Lower leg skin (tissue), 4 donors: ENCODE data around the gene GSTM1. TPM values are rescaled to one million over a fixed set of nuclear protein-coding genes. Genes with fewer than 3 reads are reported as not detected.
"Not testable (repeated sequence)": the region's sequence is repeated elsewhere in the genome, so short reads cannot be mapped to it uniquely, and the experiment has no call there.

Experiments used
- DNase-seq, 2 donors: peaks; one replicate each; pipeline ENCODE4 v3.0.0-alpha.2; 2019; ENCODE audit warnings: low spot score in 2 of 2
- H3K4me3 ChIP-seq: fragments of 200-600 bp; sonication (generic); 2 replicates; pipeline ENCODE4 v1.5.1; 2017; ENCODE audit warnings: mild to moderate bottlenecking, low read depth; ENCODE audit not compliant: poor library complexity, severe bottlenecking
- POLR2A ChIP-seq, 2 donors: fragments of 450-650 bp; IDR thresholded peaks; one replicate each; pipeline ENCODE4 v1.6.1; 2016 to 2017; ENCODE audit warnings: antibody characterized with exemption in 2 of 2, mild to moderate bottlenecking in 1 of 2, moderate library complexity in 1 of 2
- WGBS, 2 donors: methylation state at CpG; one replicate each; pipeline ENCODE4 v1.1.5; 2018; 5-methylcytosine and 5-hydroxymethylcytosine counted together
- intact Hi-C: fragments of 100-400 bp; cut with DNase I; formaldehyde crosslinking; loops from one replicate; pipeline ENCODE4 v1.15.0; 2023; ENCODE audit warnings: low total_unique reads
- total RNA-seq, 4 donors: library from RNA; depleted of rRNA; stranded (reverse); fragments of >200 nt; gene quantifications; one replicate each; pipeline ENCODE4 v1.1.0, GENCODE V29; 2016
- TF ChIP-seq, protein P1 (sequence below), 3 donors: fragments of 450-650 bp; IDR thresholded peaks; one replicate each; pipeline ENCODE4 v1.5.1; 2016; ENCODE audit warnings: antibody characterized with exemption in 3 of 3, mild to moderate bottlenecking in 3 of 3, moderate library complexity in 2 of 3

Gene GSTM1
- total RNA-seq, 4 donors from 2014 or later, result 26.1 to 60.4 TPM; not detected in 2

DNA sequence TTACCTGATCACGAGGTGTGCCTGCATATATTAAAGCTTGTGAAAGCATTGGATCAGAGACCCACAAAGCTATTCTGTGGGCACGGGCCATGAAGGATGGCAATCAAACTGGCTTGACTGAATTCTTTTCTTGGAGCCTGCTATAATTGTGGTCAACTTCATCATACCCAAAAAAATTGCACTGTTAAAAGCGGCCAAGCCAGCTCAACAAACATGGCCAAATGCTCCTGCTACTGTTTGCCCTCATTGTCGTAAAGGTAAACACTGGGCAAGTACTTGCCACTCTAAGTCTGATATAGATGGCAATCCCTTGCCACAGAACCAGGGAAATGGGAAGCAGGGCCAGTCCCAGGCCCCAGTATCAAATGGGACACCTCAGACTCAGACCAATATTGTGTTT, 17.8 kb downstream of the GSTM1 start:
- TF ChIP-seq POLR2A (IDR thresholded peaks at IDR 0.05), result no peak
- TF ChIP-seq, protein P1, sequence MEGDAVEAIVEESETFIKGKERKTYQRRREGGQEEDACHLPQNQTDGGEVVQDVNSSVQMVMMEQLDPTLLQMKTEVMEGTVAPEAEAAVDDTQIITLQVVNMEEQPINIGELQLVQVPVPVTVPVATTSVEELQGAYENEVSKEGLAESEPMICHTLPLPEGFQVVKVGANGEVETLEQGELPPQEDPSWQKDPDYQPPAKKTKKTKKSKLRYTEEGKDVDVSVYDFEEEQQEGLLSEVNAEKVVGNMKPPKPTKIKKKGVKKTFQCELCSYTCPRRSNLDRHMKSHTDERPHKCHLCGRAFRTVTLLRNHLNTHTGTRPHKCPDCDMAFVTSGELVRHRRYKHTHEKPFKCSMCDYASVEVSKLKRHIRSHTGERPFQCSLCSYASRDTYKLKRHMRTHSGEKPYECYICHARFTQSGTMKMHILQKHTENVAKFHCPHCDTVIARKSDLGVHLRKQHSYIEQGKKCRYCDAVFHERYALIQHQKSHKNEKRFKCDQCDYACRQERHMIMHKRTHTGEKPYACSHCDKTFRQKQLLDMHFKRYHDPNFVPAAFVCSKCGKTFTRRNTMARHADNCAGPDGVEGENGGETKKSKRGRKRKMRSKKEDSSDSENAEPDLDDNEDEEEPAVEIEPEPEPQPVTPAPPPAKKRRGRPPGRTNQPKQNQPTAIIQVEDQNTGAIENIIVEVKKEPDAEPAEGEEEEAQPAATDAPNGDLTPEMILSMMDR (IDR thresholded peaks at IDR 0.05), result no peak
- 86% methylated on average over 4 of the region's 4 CpGs for WGBS, 2 donors
- intact Hi-C loops, result no loop called here
- H3K4me3 ChIP-seq, result no peak overlapping the region
- no peak for DNase-seq

DNA sequence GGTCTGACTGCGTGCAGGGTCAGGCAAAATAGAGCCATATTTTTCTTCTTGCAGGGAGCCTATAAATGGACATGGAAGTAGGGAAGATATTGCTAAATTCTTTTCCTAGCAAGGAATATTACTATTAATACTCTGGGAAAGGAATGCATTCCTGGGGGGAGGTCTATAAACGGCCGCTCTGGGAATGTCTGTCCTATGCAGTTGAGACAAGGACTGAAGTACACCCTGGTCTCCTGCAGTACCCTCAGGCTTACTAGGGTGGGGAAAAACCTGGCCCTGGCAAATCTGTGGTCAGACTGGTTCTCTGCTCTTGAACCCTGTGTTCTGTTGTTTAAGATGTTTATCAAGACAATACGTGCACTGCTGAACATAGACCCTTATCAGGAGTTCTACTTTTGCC, 21.3 kb downstream of the GSTM1 start:
- DNase-seq, H3K4me3 ChIP-seq, intact Hi-C loops: not testable (repeated sequence)
- WGBS, 2 donors, result 71 to 77% methylated on average over 4 of the region's 4 CpGs

DNA sequence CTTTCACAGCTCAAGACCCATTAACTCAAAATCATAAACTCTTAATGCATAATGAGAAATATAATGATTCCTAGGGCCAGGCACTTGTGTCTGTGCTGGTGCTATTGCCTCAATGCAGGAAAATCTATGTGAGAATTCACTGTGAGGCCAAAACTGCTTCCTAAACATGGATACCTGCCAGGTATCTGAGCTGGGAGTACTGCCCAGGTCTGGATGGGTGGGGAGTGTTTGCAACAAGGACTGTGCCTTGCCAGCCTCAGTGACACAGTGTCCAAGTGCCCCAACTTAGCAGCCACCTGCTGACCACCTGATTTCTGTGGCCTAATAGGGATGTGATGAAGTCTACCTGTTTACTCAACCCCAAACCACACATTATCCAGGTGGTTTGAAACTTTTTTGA, 22.2 kb downstream of the GSTM1 start:
- H3K4me3 ChIP-seq, DNase-seq, intact Hi-C loops: not testable (repeated sequence)

DNA sequence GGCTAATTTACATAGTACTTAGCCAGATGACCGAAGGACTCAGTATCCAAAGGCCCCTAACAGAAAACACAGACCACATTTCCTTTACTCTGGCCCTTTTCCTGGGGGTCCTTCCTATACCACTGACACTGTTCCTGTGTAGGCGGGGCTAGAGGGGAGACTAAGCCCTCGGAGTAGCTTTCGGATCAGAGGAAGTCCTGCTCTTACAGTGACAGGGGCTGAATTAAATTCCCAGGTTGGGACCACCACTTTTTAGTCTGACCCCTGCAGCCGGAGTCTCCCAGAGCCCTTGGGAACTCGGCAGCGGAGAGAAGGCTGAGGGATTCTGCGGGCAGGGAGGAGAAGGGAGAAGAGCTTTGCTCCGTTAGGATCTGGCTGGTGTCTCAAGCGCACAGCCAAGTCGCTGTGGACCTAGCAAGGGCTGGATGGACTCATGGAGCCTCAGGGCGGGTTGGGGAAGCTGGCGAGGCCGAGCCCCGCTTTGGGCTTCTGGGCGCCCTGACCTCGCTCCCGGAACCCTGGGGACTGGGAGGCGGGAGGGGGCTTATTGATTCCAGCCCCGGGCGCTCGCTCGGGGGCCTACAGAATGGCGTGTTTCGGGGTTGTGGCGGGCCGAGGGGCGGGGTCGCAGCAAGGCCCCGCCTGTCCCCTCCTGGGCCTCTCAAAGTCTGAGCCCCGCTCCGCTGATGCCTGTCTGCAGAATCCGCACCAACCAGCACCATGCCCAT, 24.1 kb downstream of the GSTM1 start, which contains the start of gene GSTM5:
GSTM5 (plus strand) TSS at position 659 of the 728 bp plus-strand sequence; CDS start at position 721, 62 bp downstream.
- WGBS, 2 donors, result 41 to 55% methylated on average over 13 to 15 of the region's 33 CpGs
- peak in 1 of 2 donors; percentile 12 for DNase-seq
- intact Hi-C loops, H3K4me3 ChIP-seq: not testable (repeated sequence)

DNA sequence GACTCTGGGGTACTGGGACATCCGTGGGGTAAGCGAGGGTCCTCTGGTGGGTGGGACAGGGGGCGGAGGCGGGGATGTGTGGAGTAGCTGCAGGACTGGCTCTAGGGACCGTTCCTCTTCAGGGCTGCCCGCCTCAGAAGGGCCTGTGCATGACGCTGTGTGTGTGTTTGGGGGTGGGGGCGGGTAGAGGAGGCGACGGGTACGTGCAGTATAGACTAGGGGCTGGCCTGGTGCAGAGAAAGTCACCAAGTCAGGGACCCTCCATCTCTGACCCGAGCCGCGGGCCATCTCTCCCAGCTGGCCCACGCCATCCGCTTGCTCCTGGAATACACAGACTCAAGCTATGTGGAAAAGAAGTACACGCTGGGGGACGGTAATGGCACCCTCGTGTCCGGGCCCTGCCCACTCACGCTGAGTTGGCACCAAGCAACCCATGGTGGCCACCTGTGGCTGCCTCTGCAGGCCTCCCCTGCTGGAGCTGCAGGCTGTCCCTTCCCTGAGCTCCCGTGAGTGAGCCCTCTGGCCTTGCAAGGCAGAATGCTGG, 24.8 kb downstream of the GSTM1 start:
- no peak for DNase-seq
- intact Hi-C loops, result no loop called here
- TF ChIP-seq, protein P1 (IDR thresholded peaks at IDR 0.05), result no peak
- TF ChIP-seq POLR2A (IDR thresholded peaks at IDR 0.05), result no peak
- WGBS, 2 donors, result 72 to 77% methylated on average over 15 to 22 of the region's 22 CpGs
- H3K4me3 ChIP-seq, result no peak overlapping the region

DNA sequence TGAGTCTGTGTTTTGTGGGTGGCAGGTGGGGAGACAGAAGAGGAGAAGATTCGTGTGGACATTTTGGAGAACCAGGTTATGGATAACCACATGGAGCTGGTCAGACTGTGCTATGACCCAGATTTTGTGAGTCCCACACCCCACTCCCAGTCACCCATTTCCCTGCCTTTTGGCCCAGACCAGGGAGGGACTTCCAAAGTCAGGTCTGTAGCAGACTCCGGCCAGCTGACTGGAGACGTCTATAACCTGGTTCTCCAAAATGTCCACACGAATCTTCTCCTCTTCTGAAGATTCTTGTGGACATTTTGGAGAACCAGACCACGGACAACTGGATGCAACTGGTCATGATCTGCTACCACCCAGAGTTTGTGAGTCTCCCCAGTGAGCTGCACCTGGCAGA, 26.0 kb downstream of the GSTM1 start:
- no peak overlapping the region for H3K4me3 ChIP-seq
- no peak for TF ChIP-seq POLR2A (IDR thresholded peaks at IDR 0.05)
- whole genome bisulfite sequencing, 2 donors, result 92 to 96% methylated on average over 5 of the region's 5 CpGs
- intact Hi-C loops, result no loop called here
- DNase-seq, result no peak

DNA sequence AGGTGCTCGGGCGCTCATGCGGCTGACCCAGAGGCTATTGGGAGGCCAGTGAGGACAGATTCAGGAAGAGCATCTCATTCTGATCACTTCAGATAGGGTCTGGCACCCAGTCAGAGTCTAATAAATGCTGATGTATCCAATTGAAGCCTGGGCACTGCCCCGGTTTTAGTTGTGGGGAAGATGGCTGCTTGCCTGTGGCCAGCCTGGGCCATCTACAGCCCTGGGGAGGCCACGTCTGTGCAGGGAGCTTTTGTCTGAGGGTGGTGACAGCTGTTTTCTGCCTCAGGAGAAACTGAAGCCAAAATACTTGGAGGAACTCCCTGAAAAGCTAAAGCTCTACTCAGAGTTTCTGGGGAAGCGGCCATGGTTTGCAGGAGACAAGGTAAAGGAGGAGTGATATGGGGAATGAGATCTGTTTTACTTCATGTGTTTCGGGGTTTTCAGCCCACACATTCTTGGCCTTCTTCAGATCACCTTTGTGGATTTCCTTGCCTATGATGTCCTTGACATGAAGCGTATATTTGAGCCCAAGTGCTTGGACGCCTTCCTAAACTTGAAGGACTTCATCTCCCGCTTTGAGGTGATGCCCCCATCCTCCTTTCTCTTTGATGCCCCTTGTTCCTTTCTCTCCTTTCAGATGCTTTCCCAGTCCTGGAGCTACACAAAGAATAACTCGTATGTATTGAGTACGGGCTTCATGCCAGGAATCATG, 27.2 kb downstream of the GSTM1 start:
- DNase-seq, result peak in 1 of 2 donors; percentile 10
- H3K4me3 ChIP-seq, result no peak overlapping the region
- WGBS, 2 donors, result 78 to 82% methylated on average over 12 of the region's 12 CpGs
- intact Hi-C loops, result no loop called here
- TF ChIP-seq, protein P1 (IDR thresholded peaks at IDR 0.05), result no peak
- no peak for TF ChIP-seq POLR2A (IDR thresholded peaks at IDR 0.05)
